Medulla oblongata (tissue), 1 donor: ENCODE measurements around the gene FGF18.
"Not testable (repeated sequence)": the region's sequence is repeated elsewhere in the genome, so short reads cannot be mapped to it uniquely, and the experiment has no call there.

Source experiments
- DNase-seq: peaks from one replicate; pipeline ENCODE4 v3.0.0-alpha.2; 2015; ENCODE audit errors: extremely low spot score

The FGF18 gene

GRCh38 chr5:171495122-171495700 lies 75.8 kb downstream of the FGF18 start:
- no peak for DNase-seq

GRCh38 chr5:171496456-171496855 lies 77.0 kb downstream of the FGF18 start:
- no peak for DNase-seq

GRCh38 chr5:171497494-171497893 lies 78.0 kb downstream of the FGF18 start:
- DNase-seq, result not testable (repeated sequence)

GRCh38 chr5:171498166-171498565 lies 78.7 kb downstream of the FGF18 start:
- no peak for DNase-seq

GRCh38 chr5:171499611-171500010 lies 80.2 kb downstream of the FGF18 start:
- DNase-seq, result no peak

- DNase-seq, result no peak
Observed at GRCh38 chr5:171505473-171506043, 86.1 kb downstream of the FGF18 start.

- DNase-seq, result no peak
Observed at GRCh38 chr5:171506951-171507350, 87.5 kb downstream of the FGF18 start.
